Caco-2 (cell line): ENCODE results near the gene HOXA11. TPM values are rescaled to one million over a fixed set of nuclear protein-coding genes. Genes with fewer than 3 reads are reported as not detected.

Source experiments
- BruUV-seq: library from RNA; stranded (reverse); fragments of 400-500 nt; replicated peaks from 2 replicates; lab custom pipeline; 2021; lab: Mats Ljungman, UMichigan
- CTCF ChIA-PET: fragments of 300-600 bp; sonication (Branson Sonifier 250); formaldehyde crosslinking; loops from one replicate; lab custom pipeline; 2022; ENCODE audit warnings: antibody characterized with exemption; lab: Charles Lee
- POLR2A ChIA-PET: fragments of 300-600 bp; sonication (Branson Sonifier 250); formaldehyde crosslinking; loops from one replicate; lab custom pipeline; 2022; ENCODE audit warnings: antibody characterized with exemption; lab: Charles Lee
- DNase-seq, 2 experiments: peaks; one replicate each; pipeline versions ENCODE4 v3.0.0 to v3.0.0-alpha.2; 2020 to 2022
- H3K27me3 ChIP-seq: replicated peaks from 2 replicates; pipeline ENCODE4 v1.6.0; 2011; ENCODE audit warnings: low read length; ENCODE audit not compliant: control insufficient read depth, insufficient read depth
- H3K36me3 ChIP-seq: 2 replicates; pipeline ENCODE4 v1.5.1; 2011; ENCODE audit warnings: low read length; ENCODE audit not compliant: control insufficient read depth, insufficient read depth
- H3K4me1 ChIP-seq: fragments of 250-450 bp; sonication (Bioruptor Pico); 2 replicates; pipeline ENCODE4 v1.5.1; 2020; ENCODE audit warnings: mild to moderate bottlenecking
- H3K4me3 ChIP-seq: 2 replicates; pipeline ENCODE4 v1.5.1; 2011; ENCODE audit warnings: low read depth, mild to moderate bottlenecking, control low read depth, low read length
- H3K9me3 ChIP-seq: fragments of 250-450 bp; sonication (Bioruptor Pico); 2 replicates; pipeline ENCODE4 v1.5.1; 2020; ENCODE audit warnings: mild to moderate bottlenecking, moderate library complexity
- H3K27ac Mint-ChIP-seq: one replicate; pipeline ENCODE4 v1.8.0; 2022; ENCODE audit warnings: mixed read lengths; ENCODE audit not compliant: unreplicated experiment
- H3K27me3 Mint-ChIP-seq: one replicate; pipeline ENCODE4 v1.8.0; 2022; ENCODE audit warnings: mixed read lengths; ENCODE audit not compliant: insufficient read depth, unreplicated experiment
- H3K36me3 Mint-ChIP-seq: one replicate; pipeline ENCODE4 v1.8.0; 2022; ENCODE audit warnings: mild to moderate bottlenecking, mixed read lengths; ENCODE audit not compliant: insufficient read depth, unreplicated experiment
- H3K4me1 Mint-ChIP-seq: one replicate; pipeline ENCODE4 v1.8.0; 2022; ENCODE audit warnings: low read depth, mixed read lengths; ENCODE audit not compliant: unreplicated experiment
- H3K4me3 Mint-ChIP-seq: one replicate; pipeline ENCODE4 v1.8.0; 2022; ENCODE audit warnings: mild to moderate bottlenecking, moderate library complexity, mixed read lengths; ENCODE audit not compliant: unreplicated experiment
- H3K9me3 Mint-ChIP-seq: one replicate; pipeline ENCODE4 v1.8.0; 2022; ENCODE audit warnings: mixed read lengths; ENCODE audit not compliant: unreplicated experiment
- CTCF ChIP-seq, 2 experiments: fragments of 200-600 bp in 1 of 2; IDR thresholded peaks; 1 replicate in 1 of 2; 2 replicates in 1 of 2; pipeline versions ENCODE4 v1.5.1 to v1.8.0; 2011 to 2022; ENCODE audit warnings: antibody characterized with exemption in 1 of 2, control low read depth in 1 of 2, inconsistent platforms in 1 of 2, low read depth in 1 of 2, low read length in 1 of 2, mild to moderate bottlenecking in 1 of 2, moderate library complexity in 1 of 2; ENCODE audit not compliant: insufficient read depth in 1 of 2, severe bottlenecking in 1 of 2, unreplicated experiment in 1 of 2
- intact Hi-C: fragments of 100-400 bp; cut with micrococcal nuclease; formaldehyde crosslinking; loops from one replicate; pipeline ENCODE4 v1.10.0; 2022; ENCODE audit not compliant: unreplicated experiment
- total RNA-seq: library from RNA; stranded (reverse); gene quantifications from 2 replicates; pipeline ENCODE4 v1.2.3, GENCODE V29; 2022

Gene HOXA11
- total RNA-seq, 1 experiment from 2014 or later = 0.73 TPM

GRCh38 chr7:27199849-27200760 lies 15.1 kb upstream of the HOXA11 start, which contains the start of gene HOXA13:
HOXA13 (minus strand) TSS chr7:27200091; CDS start chr7:27200077, 14 bp downstream.
- Mint-ChIP-seq H3K9me3 (no peaks in the 10 kb centered on the region), H3K4me1 (no peaks in the 10 kb centered on the region), H3K36me3 (no peaks in the 10 kb centered on the region), H3K4me3 (peak within 1 kb of the TSS; percentile 84), H3K27ac (no peak within 1 kb of the TSS), H3K27me3 (peaks cover 13% of the 10 kb centered on the region)
- Histone ChIP-seq H3K4me3 (peak within 1 kb of the TSS; percentile 59), H3K36me3 (no peaks in the 10 kb centered on the region), H3K4me1 (peaks cover 8% of the 10 kb centered on the region), H3K9me3 (no peaks in the 10 kb centered on the region), H3K27me3 (peaks cover 2% of the 10 kb centered on the region)
- intact Hi-C loops = loop anchor here (2.0 to 5.0 kb wide), 2 partner anchors 405 to 582 kb away; no protein-coding TSS in a partner anchor
- ChIA-PET POLR2A (interaction anchor here (0.6 kb wide), 1 partner anchor 544 kb away, joined by 8 read pairs; no protein-coding TSS in a partner anchor), CTCF (interaction anchor here (0.5 to 1.5 kb wide), 10 partner anchors 10 to 721 kb away, joined by 3 to 8 read pairs (median 3); no protein-coding TSS in a partner anchor)
- no peak for TF ChIP-seq CTCF (IDR thresholded peaks at IDR 0.05; ENCODE audit: insufficient read depth in 1 of 2, low read depth in 1 of 2, low read length in 1 of 2, severe bottlenecking in 1 of 2, unreplicated experiment in 1 of 2)
- BruUV-seq = no TSS peak
- peak; percentile 73 to 83 for DNase-seq

GRCh38 chr7:27198871-27199801 lies 14.1 kb upstream of the HOXA11 start:
- intact Hi-C loops = loop anchor here (5.0 kb wide), 1 partner anchor 583 kb away; no protein-coding TSS in a partner anchor
- peak overlapping the region; percentile 84 for H3K4me3 Mint-ChIP-seq
- no peak overlapping the region for H3K27ac Mint-ChIP-seq
- no TSS peak for BruUV-seq
- H3K4me3 ChIP-seq = peak overlapping the region; percentile 59
- H3K36me3 ChIP-seq = no peaks in the 10 kb centered on the region
- H3K27me3 ChIP-seq = peaks cover 2% of the 10 kb centered on the region
- H3K4me1 Mint-ChIP-seq = no peaks in the 10 kb centered on the region
- H3K9me3 ChIP-seq = no peaks in the 10 kb centered on the region
- no peaks in the 10 kb centered on the region for H3K36me3 Mint-ChIP-seq
- no peak for TF ChIP-seq CTCF (IDR thresholded peaks at IDR 0.05; ENCODE audit: insufficient read depth in 1 of 2, low read depth in 1 of 2, low read length in 1 of 2, severe bottlenecking in 1 of 2, unreplicated experiment in 1 of 2)
- H3K27me3 Mint-ChIP-seq = peaks cover 13% of the 10 kb centered on the region
- ChIA-PET POLR2A (no interaction called here), CTCF (interaction anchor here (0.6 to 1.5 kb wide), 10 partner anchors 11 to 722 kb away, joined by 3 to 8 read pairs (median 3); no protein-coding TSS in a partner anchor)
- H3K4me1 ChIP-seq = peaks cover 8% of the 10 kb centered on the region
- DNase-seq = peak in 1 of 2 experiments; percentile 48
- no peaks in the 10 kb centered on the region for H3K9me3 Mint-ChIP-seq
